Keratinocyte (primary cell): Measurements from ENCODE around the gene OR4D5. TPM values are rescaled to one million over a fixed set of nuclear protein-coding genes. Genes with fewer than 3 reads are reported as not detected.

Experiments
- DNase-seq: peaks from one replicate; pipeline ENCODE4 v3.0.0-alpha.2; 2011; ENCODE audit warnings: low read depth, missing footprints, low spot score
- FAIRE-seq: peaks from 2 replicates; lab custom pipeline; 2011; peaks lifted over from hg19 to GRCh38; lab: Jason Lieb, UNC
- H2AFZ ChIP-seq: 2 replicates; pipeline ENCODE4 v1.6.0; 2012; ENCODE audit warnings: low read length, control low read depth, inconsistent platforms; ENCODE audit not compliant: control insufficient read depth
- H3K27ac ChIP-seq: 2 replicates; pipeline ENCODE4 v1.5.1; 2011; ENCODE audit warnings: low read length; ENCODE audit not compliant: control insufficient read depth, insufficient read depth
- H3K27me3 ChIP-seq: 3 replicates; pipeline ENCODE4 v1.6.0; 2011; ENCODE audit warnings: low read length; ENCODE audit not compliant: control insufficient read depth, insufficient read depth; ENCODE audit errors: extremely low read depth
- H3K36me3 ChIP-seq, 2 experiments: 2 replicates in 1 of 2; 3 replicates in 1 of 2; pipeline ENCODE4 v1.5.1; 2011; ENCODE audit warnings: low read length in 2 of 2, mild to moderate bottlenecking in 1 of 2; ENCODE audit not compliant: control insufficient read depth in 2 of 2, insufficient read depth in 2 of 2; ENCODE audit errors: extremely low read depth in 1 of 2
- H3K4me1 ChIP-seq: 3 replicates; pipeline ENCODE4 v1.5.1; 2011; ENCODE audit warnings: low read length; ENCODE audit not compliant: control insufficient read depth, insufficient read depth; ENCODE audit errors: extremely low read depth
- H3K4me2 ChIP-seq: 3 replicates; pipeline ENCODE4 v1.6.0; 2011; ENCODE audit warnings: low read depth, low read length; ENCODE audit not compliant: control insufficient read depth, insufficient read depth; ENCODE audit errors: extremely low read depth
- H3K4me3 ChIP-seq, 3 experiments: fragments of 200-600 bp in 1 of 3; sonication (generic) in 1 of 3; 2 replicates in 2 of 3; 3 replicates in 1 of 3; pipeline ENCODE4 v1.5.1; 2011 to 2016; ENCODE audit warnings: low read length in 3 of 3, mild to moderate bottlenecking in 3 of 3, control low read depth in 2 of 3, inconsistent platforms in 1 of 3, low read depth in 1 of 3, mixed read lengths in 1 of 3, mixed run types in 1 of 3, moderate library complexity in 1 of 3; ENCODE audit not compliant: control insufficient read depth in 2 of 3, insufficient read depth in 2 of 3; ENCODE audit errors: extremely low read depth in 1 of 3
- H3K79me2 ChIP-seq: 2 replicates; pipeline ENCODE4 v1.6.0; 2012; ENCODE audit warnings: low read length; ENCODE audit not compliant: control insufficient read depth, insufficient read depth
- H3K9ac ChIP-seq: 3 replicates; pipeline ENCODE4 v1.6.0; 2011; ENCODE audit warnings: low read length; ENCODE audit not compliant: control insufficient read depth, insufficient read depth; ENCODE audit errors: extremely low read depth
- H3K9me1 ChIP-seq: 3 replicates; pipeline ENCODE4 v1.6.0; 2011; ENCODE audit warnings: low read length; ENCODE audit not compliant: control insufficient read depth, insufficient read depth; ENCODE audit errors: extremely low read depth
- H3K9me3 ChIP-seq: 2 replicates; pipeline ENCODE4 v1.5.1; 2012; ENCODE audit warnings: low read depth, low read length; ENCODE audit not compliant: control insufficient read depth
- H4K20me1 ChIP-seq: 3 replicates; pipeline ENCODE4 v1.6.0; 2011; ENCODE audit warnings: low read length; ENCODE audit not compliant: control insufficient read depth, insufficient read depth; ENCODE audit errors: extremely low read depth
- EZH2 ChIP-seq: IDR thresholded peaks from one replicate; pipeline ENCODE4 v1.6.1; 2012; ENCODE audit warnings: inconsistent platforms, mild to moderate bottlenecking, low read length, moderate library complexity
- dilution Hi-C: fragments of 300-500 bp; cut with MboI; formaldehyde crosslinking; loops from one replicate; pipeline ENCODE4 v1.7.0; 2020; ENCODE audit warnings: low sequenced_read_pairs; ENCODE audit not compliant: extremely low pct_ligation_motif_present
- polyA plus RNA-seq, 5 experiments: library from polyadenylated mRNA; depleted of rRNA in 3 of 5; stranded (reverse) in 3 of 5; stranded (forward) in 1 of 5; unstranded in 1 of 5; fragments of >200 nt; gene quantifications; 1 replicate in 1 of 5; 2 replicates in 3 of 5; 3 replicates in 1 of 5; pipeline versions ENCODE4 v1.2.1 to v1.2.3, GENCODE V29; 2011 to 2012; ENCODE audit warnings: missing spikeins in 2 of 5, low read depth in 1 of 5, low replicate concordance in 1 of 5
- TF ChIP-seq, protein P1 (sequence below), 3 experiments: IDR thresholded peaks in 1 of 3; conservative IDR thresholded peaks in 1 of 3; optimal IDR thresholded peaks in 1 of 3; 2 replicates in 2 of 3; 3 replicates in 1 of 3; pipeline versions ENCODE3 to v1.5.1; 2011; ENCODE audit warnings: low read length in 3 of 3, mild to moderate bottlenecking in 3 of 3, moderate library complexity in 2 of 3, control low read depth in 1 of 3, inconsistent platforms in 1 of 3; ENCODE audit not compliant: insufficient read depth in 2 of 3; ENCODE audit errors: extremely low read depth in 1 of 3

OR4D5 gene
- polyA plus RNA-seq, 1 donor (not counting 4 experiments of a cell fraction or from before 2014, with no cell fraction given): not detected

DNA sequence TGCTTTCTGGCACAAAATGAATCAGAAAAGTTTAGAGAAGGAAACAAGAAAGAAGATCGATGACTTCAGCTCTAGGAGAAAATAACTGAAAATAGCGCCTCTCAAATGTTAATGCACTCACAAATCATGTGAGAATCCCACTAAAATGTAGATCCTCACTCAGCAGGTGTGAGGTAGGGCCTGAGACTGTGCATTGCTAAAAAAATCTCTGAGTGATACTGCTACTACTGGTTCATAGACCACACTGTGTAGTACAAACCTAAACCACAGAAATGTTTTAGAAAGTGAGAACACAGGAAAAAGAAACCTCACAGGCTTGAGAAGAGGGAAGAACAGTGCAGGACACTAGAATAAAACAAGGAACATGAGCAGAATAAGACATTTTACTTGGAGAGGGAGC is 35.5 kb upstream of the OR4D5 start:
- H3K4me3 ChIP-seq: no peak overlapping the region
- DNase-seq: no peak
- no peaks in the 10 kb centered on the region for H4K20me1 ChIP-seq
- H3K36me3 ChIP-seq: no peaks in the 10 kb centered on the region
- H3K4me2 ChIP-seq: no peak overlapping the region
- dilution Hi-C loops: no loop called here
- no peaks in the 10 kb centered on the region for H3K79me2 ChIP-seq
- no peak overlapping the region for H2AFZ ChIP-seq
- H3K9ac ChIP-seq: no peak overlapping the region
- FAIRE-seq: no peak
- no peaks in the 10 kb centered on the region for H3K27me3 ChIP-seq
- TF ChIP-seq, protein P1, sequence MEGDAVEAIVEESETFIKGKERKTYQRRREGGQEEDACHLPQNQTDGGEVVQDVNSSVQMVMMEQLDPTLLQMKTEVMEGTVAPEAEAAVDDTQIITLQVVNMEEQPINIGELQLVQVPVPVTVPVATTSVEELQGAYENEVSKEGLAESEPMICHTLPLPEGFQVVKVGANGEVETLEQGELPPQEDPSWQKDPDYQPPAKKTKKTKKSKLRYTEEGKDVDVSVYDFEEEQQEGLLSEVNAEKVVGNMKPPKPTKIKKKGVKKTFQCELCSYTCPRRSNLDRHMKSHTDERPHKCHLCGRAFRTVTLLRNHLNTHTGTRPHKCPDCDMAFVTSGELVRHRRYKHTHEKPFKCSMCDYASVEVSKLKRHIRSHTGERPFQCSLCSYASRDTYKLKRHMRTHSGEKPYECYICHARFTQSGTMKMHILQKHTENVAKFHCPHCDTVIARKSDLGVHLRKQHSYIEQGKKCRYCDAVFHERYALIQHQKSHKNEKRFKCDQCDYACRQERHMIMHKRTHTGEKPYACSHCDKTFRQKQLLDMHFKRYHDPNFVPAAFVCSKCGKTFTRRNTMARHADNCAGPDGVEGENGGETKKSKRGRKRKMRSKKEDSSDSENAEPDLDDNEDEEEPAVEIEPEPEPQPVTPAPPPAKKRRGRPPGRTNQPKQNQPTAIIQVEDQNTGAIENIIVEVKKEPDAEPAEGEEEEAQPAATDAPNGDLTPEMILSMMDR (optimal IDR thresholded peaks at IDR 0.05 in 1 of 3, IDR thresholded peaks at IDR 0.05 in 1 of 3, conservative IDR thresholded peaks at IDR 0.05 in 1 of 3; ENCODE audit: extremely low read depth in 1 of 3, insufficient read depth in 2 of 3, low read length in 3 of 3): no peak
- no peak for TF ChIP-seq EZH2
- no peaks in the 10 kb centered on the region for H3K9me3 ChIP-seq
- H3K4me1 ChIP-seq: no peaks in the 10 kb centered on the region
- H3K27ac ChIP-seq: no peak overlapping the region
- no peaks in the 10 kb centered on the region for H3K9me1 ChIP-seq

DNA sequence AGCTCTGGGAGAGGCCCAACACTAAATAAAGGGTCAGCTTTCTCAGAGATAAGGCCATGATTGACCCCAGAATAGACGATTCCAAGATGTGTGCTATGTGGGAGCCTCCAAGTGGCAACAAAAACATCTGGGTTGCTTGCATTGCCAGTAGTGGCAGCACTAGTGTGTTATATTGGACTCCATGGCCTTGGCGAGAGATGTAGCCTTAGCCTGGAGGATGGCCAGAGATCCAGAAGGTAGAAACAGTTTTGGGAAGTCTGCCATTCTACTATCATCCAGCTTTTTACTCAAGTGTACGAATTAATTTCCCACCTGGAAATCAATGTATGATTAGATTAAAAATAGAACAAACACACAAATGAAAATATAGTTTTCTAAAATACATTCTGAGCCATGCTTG is 34.5 kb upstream of the OR4D5 start:
- no peaks in the 10 kb centered on the region for H4K20me1 ChIP-seq
- no peak overlapping the region for H3K4me2 ChIP-seq
- no peak overlapping the region for H3K4me3 ChIP-seq
- H3K9me3 ChIP-seq: no peaks in the 10 kb centered on the region
- no peak overlapping the region for H3K27ac ChIP-seq
- H3K9me1 ChIP-seq: no peaks in the 10 kb centered on the region
- no peak overlapping the region for H3K9ac ChIP-seq
- no peaks in the 10 kb centered on the region for H3K79me2 ChIP-seq
- no peak for DNase-seq
- no peaks in the 10 kb centered on the region for H3K36me3 ChIP-seq
- H2AFZ ChIP-seq: no peak overlapping the region
- H3K4me1 ChIP-seq: no peaks in the 10 kb centered on the region
- dilution Hi-C loops: no loop called here
- no peaks in the 10 kb centered on the region for H3K27me3 ChIP-seq
- TF ChIP-seq, protein P1 (optimal IDR thresholded peaks at IDR 0.05 in 1 of 3, IDR thresholded peaks at IDR 0.05 in 1 of 3, conservative IDR thresholded peaks at IDR 0.05 in 1 of 3; ENCODE audit: extremely low read depth in 1 of 3, insufficient read depth in 2 of 3, low read length in 3 of 3): no peak
- TF ChIP-seq EZH2: no peak
- no peak for FAIRE-seq
